ENCODE results near the gene PLA2R1.

DNA sequence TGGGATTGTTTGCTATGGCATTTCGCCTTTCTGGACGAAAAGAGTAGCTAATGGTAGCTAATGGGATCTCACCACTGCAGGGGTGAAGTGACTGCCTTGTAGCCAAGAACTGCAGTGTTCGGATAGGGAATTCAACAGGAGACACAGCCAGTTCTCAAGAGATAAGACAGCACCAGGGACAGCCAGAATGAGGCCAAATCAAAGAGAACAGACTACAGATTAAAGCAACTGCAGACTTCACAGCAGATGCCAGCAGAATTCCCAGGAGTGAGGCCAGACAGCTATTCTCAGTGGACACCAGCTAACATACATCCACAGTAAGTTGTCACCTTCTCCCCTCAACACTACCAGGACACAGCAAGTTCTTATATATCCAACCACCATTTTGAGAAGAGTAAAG, 124.0 kb downstream of the PLA2R1 start:
- TF ChIP-seq POLR2A (IDR thresholded peaks at IDR 0.05), result no peak
- TF ChIP-seq CTCF (IDR thresholded peaks at IDR 0.05), result no peak
- TF ChIP-seq POLR2AphosphoS5 (IDR thresholded peaks at IDR 0.05), result no peak
